ENCODE measurements around the gene BCHE. TPM values are rescaled to one million over a fixed set of nuclear protein-coding genes. Genes with fewer than 3 reads are reported as not detected.

Gene BCHE
- 0.81 and 7.1 TPM in 2 replicates for total RNA-seq (ENCODE audit: low replicate concordance)
- long read RNA-seq, transcript BCHE-201 (4 exons, 2,454 nt), result major isoform, 7 of 7 reads
- long read RNA-seq, partial matches to known transcripts, result 0 of 7 reads
- long read RNA-seq, other reads (novel, unspliced or antisense), result 0 of 7 reads

GRCh38 chr3:165837058-165837525, at the start of gene BCHE:
BCHE (minus strand) TSS chr3:165837423; CDS start chr3:165831033, 6,390 bp downstream.
- H3K9me3 Mint-ChIP-seq, result no peaks in the 10 kb centered on the region
- H3K4me1 Mint-ChIP-seq (ENCODE audit: unreplicated experiment), result peaks cover 11% of the 10 kb centered on the region
- H3K27ac Mint-ChIP-seq, result no peak within 1 kb of the TSS
- no peaks in the 10 kb centered on the region for H3K27me3 Mint-ChIP-seq
- no peak for TF ChIP-seq CTCF (conservative IDR thresholded peaks at IDR 0.05)
- peak within 1 kb of the TSS; percentile 83 for H3K4me3 Mint-ChIP-seq
- no peak for DNase-seq (ENCODE audit: extremely low spot score, unreplicated experiment)
- no peaks in the 10 kb centered on the region for H3K36me3 Mint-ChIP-seq

GRCh38 chr3:165885558-165886270, 48.5 kb upstream of the BCHE start:
- no peaks in the 10 kb centered on the region for H3K4me1 Mint-ChIP-seq (ENCODE audit: unreplicated experiment)
- H3K36me3 Mint-ChIP-seq, result no peaks in the 10 kb centered on the region
- TF ChIP-seq CTCF (conservative IDR thresholded peaks at IDR 0.05), result no peak
- DNase-seq (ENCODE audit: extremely low spot score, unreplicated experiment), result no peak
- H3K27ac Mint-ChIP-seq, result no peak overlapping the region
- no peaks in the 10 kb centered on the region for H3K9me3 Mint-ChIP-seq
- H3K4me3 Mint-ChIP-seq, result no peak overlapping the region
- H3K27me3 Mint-ChIP-seq, result no peaks in the 10 kb centered on the region

- Mint-ChIP-seq H3K4me3 (no peak overlapping the region), H3K27me3 (no peaks in the 10 kb centered on the region), H3K4me1 (ENCODE audit: unreplicated experiment) (no peaks in the 10 kb centered on the region), H3K36me3 (no peaks in the 10 kb centered on the region), H3K9me3 (no peaks in the 10 kb centered on the region), H3K27ac (no peak overlapping the region)
- DNase-seq (ENCODE audit: extremely low spot score, unreplicated experiment), result no peak
- TF ChIP-seq CTCF (conservative IDR thresholded peaks at IDR 0.05), result no peak
Observed at GRCh38 chr3:165884518-165884917, 47.3 kb upstream of the BCHE start.

GRCh38 chr3:165883863-165884478, 46.7 kb upstream of the BCHE start:
- Mint-ChIP-seq H3K4me1 (ENCODE audit: unreplicated experiment) (no peaks in the 10 kb centered on the region), H3K27me3 (no peaks in the 10 kb centered on the region), H3K27ac (no peak overlapping the region), H3K4me3 (no peak overlapping the region), H3K9me3 (no peaks in the 10 kb centered on the region), H3K36me3 (no peaks in the 10 kb centered on the region)
- TF ChIP-seq CTCF (conservative IDR thresholded peaks at IDR 0.05), result no peak
- no peak for DNase-seq (ENCODE audit: extremely low spot score, unreplicated experiment)

- Mint-ChIP-seq H3K36me3 (no peaks in the 10 kb centered on the region), H3K27ac (no peak overlapping the region), H3K4me1 (ENCODE audit: unreplicated experiment) (no peaks in the 10 kb centered on the region), H3K27me3 (no peaks in the 10 kb centered on the region), H3K9me3 (no peaks in the 10 kb centered on the region), H3K4me3 (no peak overlapping the region)
- no peak for TF ChIP-seq CTCF (conservative IDR thresholded peaks at IDR 0.05)
- no peak for DNase-seq (ENCODE audit: extremely low spot score, unreplicated experiment)
Observed at GRCh38 chr3:165883117-165883516, 45.9 kb upstream of the BCHE start.

Data from type B pancreatic cell (in vitro differentiated cells).